ENCODE results near the gene PRUNE2. TPM values are rescaled to one million over a fixed set of nuclear protein-coding genes. Genes with fewer than 3 reads are reported as not detected.
A peak's percentile ranks its signal among the peaks of the same experiment; 100 is the strongest.

The PRUNE2 gene
- total RNA-seq, 2 experiments from 2014 or later: 0.83 to 1.0 TPM

- no peak overlapping the region for H3K4me3 Mint-ChIP-seq
- H3K27me3 Mint-ChIP-seq: peaks cover 37% of the 10 kb centered on the region
- ChIA-PET POLR2A (no interaction called here), CTCF (interaction anchor here (0.6 to 1.6 kb wide), 5 partner anchors 9 to 254 kb away, joined by 3 to 8 read pairs (median 3); no protein-coding TSS in a partner anchor)
- H3K9me3 Mint-ChIP-seq: no peaks in the 10 kb centered on the region
- no peak overlapping the region for H3K27ac Mint-ChIP-seq
- no peaks in the 10 kb centered on the region for H3K36me3 Mint-ChIP-seq (ENCODE audit: low read depth)
- H3K4me1 Mint-ChIP-seq: peaks cover 6% of the 10 kb centered on the region
- no peak for DNase-seq
Measured at GRCh38 chr9:76700916-76701315, 205.0 kb downstream of the PRUNE2 start.

GRCh38 chr9:76699971-76700370 lies 205.9 kb downstream of the PRUNE2 start:
- no peak overlapping the region for H3K27ac Mint-ChIP-seq
- H3K9me3 Mint-ChIP-seq: no peaks in the 10 kb centered on the region
- no peaks in the 10 kb centered on the region for H3K36me3 Mint-ChIP-seq (ENCODE audit: low read depth)
- H3K4me3 Mint-ChIP-seq: no peak overlapping the region
- peaks cover 5% of the 10 kb centered on the region for H3K4me1 Mint-ChIP-seq
- peaks cover 40% of the 10 kb centered on the region for H3K27me3 Mint-ChIP-seq
- CTCF ChIA-PET: interaction anchor here (1.6 kb wide), 1 partner anchor 42 kb away, joined by 3 read pairs; no protein-coding TSS in a partner anchor
- POLR2A ChIA-PET: no interaction called here
- no peak for DNase-seq

DNA sequence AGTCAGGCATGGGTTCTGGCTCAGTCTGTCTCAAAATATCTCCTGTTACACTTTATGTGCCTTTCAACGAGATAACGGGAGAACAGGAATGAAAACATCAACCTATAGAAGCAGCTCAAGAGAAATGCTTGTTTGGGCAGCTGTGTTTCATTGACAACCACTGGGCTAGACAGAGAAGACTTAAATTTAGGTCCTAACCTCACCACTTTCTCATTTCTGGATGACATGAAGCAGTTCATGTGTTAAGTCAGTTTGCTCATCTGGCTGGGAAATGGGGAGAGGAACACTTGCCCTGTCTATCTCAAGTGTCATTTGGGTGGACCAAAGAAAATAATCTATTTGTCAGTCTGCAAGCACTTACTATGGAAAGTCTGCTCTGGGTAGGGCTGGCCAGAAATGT lies 208.4 kb downstream of the PRUNE2 start:
- Mint-ChIP-seq H3K4me3 (no peak overlapping the region), H3K27me3 (peaks cover 34% of the 10 kb centered on the region), H3K9me3 (no peaks in the 10 kb centered on the region), H3K27ac (no peak overlapping the region), H3K36me3 (ENCODE audit: low read depth) (no peaks in the 10 kb centered on the region), H3K4me1 (no peaks in the 10 kb centered on the region)
- DNase-seq: no peak
- CTCF ChIA-PET: no interaction called here
- POLR2A ChIA-PET: no interaction called here

DNA sequence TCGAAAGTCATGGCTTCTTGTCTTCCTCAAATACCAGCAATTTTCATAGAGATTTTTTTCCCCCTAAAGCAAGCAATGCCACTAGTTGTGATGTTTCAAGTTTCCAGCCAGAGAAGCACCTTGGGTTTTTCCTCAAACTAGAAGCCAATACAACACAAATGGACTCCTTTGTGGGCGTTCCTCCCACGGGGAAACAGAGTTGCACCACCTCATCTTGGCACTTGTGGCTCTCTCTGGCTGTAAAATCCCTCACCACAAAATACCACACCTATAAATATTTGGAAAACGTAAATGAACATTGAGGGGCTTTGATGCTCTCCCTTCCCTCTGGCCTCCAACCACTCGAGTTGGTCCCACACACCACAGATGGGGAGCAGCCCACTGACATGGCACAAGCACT lies 208.8 kb downstream of the PRUNE2 start:
- CTCF ChIA-PET: no interaction called here
- H3K9me3 Mint-ChIP-seq: no peaks in the 10 kb centered on the region
- H3K27ac Mint-ChIP-seq: no peak overlapping the region
- no peak overlapping the region for H3K4me3 Mint-ChIP-seq
- H3K36me3 Mint-ChIP-seq (ENCODE audit: low read depth): no peaks in the 10 kb centered on the region
- peaks cover 33% of the 10 kb centered on the region for H3K27me3 Mint-ChIP-seq
- H3K4me1 Mint-ChIP-seq: peaks cover 2% of the 10 kb centered on the region
- POLR2A ChIA-PET: no interaction called here
- DNase-seq: no peak

GRCh38 chr9:76693912-76694311 lies 212.0 kb downstream of the PRUNE2 start:
- Mint-ChIP-seq H3K4me3 (no peak overlapping the region), H3K27ac (no peak overlapping the region), H3K4me1 (peaks cover 8% of the 10 kb centered on the region), H3K27me3 (peaks cover 41% of the 10 kb centered on the region), H3K36me3 (ENCODE audit: low read depth) (no peaks in the 10 kb centered on the region), H3K9me3 (no peaks in the 10 kb centered on the region)
- ChIA-PET CTCF (no interaction called here), POLR2A (no interaction called here)
- no peak for DNase-seq

DNA sequence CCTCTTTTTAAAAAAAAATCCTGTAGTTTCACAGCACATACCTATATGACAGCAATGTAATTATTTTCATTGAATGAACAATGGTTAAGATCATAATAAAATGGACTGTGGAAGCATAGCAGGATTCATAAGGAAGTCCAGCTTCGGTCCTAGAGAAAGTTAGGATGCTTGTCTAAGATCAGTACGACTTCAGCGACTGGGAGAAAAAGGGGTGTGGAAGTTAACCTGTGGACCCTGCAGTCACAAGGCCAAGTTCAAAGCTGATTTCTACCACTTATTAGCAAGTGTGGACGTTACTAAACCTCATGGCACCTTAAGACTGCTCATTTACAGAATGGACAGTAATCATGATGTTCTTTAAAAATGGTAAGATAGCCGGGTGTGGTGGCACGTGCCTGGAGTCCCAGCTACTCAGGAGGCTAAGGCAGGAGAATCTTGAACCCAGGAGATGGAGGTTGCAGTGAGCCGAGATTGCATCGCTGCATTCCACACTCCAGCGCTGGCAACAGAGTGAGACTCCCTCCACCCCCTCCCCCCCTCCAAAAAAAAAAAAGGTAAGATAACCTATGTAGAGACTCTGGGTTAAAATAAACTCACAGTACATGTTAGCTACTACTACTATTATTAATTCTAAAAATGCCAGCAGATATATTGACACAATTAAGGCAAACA lies 213.3 kb downstream of the PRUNE2 start:
- Mint-ChIP-seq H3K4me3 (no peak overlapping the region), H3K9me3 (no peaks in the 10 kb centered on the region), H3K27ac (no peak overlapping the region), H3K4me1 (peaks cover 19% of the 10 kb centered on the region), H3K27me3 (peaks cover 40% of the 10 kb centered on the region), H3K36me3 (ENCODE audit: low read depth) (no peaks in the 10 kb centered on the region)
- ChIA-PET POLR2A (no interaction called here), CTCF (interaction anchor here (1.4 to 1.9 kb wide), 2 partner anchors 11 to 12 kb away, joined by 5 read pairs; no protein-coding TSS in a partner anchor)
- no peak for DNase-seq

DNA sequence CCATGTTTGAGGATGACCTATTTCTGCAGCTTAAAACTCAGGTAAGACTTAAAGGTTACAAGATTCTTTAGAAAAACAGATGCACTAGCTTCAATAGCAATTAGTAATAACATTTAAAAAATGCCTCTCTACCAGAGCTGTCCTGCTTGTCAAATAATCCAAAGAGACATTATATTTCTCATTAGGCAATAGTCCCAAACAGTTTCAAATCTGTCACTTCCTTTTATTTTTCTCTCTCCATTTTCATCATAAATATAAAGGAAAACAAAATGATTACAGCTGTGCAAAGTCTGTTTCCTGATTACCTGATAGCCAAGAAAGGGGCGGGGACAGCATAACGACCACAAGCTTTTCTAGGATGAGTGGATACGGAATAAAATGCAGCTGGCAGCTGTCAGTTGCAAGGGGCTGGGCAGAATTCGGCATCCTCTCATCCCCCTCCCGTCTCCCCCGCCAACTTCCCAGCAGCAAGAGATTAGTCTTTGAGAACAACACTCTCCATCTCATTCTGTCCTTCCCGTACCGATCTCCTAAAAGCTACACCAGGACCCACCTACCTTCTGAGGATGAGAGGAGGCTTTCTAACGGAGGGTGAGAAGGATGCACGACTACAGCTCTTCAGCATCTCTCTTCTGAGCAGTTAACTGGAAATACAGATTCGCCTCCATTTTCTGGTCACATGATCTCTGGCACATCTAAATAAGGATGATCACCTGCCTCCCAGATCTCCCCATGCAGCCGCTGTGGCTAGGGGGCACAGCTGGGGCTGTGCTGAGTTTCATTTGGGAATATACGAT lies 214.2 kb downstream of the PRUNE2 start:
- peaks cover 21% of the 10 kb centered on the region for H3K4me1 Mint-ChIP-seq
- DNase-seq: no peak
- H3K27me3 Mint-ChIP-seq: peaks cover 36% of the 10 kb centered on the region
- ChIA-PET POLR2A (no interaction called here), CTCF (interaction anchor here (0.7 to 1.9 kb wide), 4 partner anchors 9 to 29 kb away, joined by 3 to 5 read pairs (median 4); no protein-coding TSS in a partner anchor)
- H3K27ac Mint-ChIP-seq: no peak overlapping the region
- H3K36me3 Mint-ChIP-seq (ENCODE audit: low read depth): no peaks in the 10 kb centered on the region
- peak overlapping the region; percentile 63 for H3K4me3 Mint-ChIP-seq
- no peaks in the 10 kb centered on the region for H3K9me3 Mint-ChIP-seq

DNA sequence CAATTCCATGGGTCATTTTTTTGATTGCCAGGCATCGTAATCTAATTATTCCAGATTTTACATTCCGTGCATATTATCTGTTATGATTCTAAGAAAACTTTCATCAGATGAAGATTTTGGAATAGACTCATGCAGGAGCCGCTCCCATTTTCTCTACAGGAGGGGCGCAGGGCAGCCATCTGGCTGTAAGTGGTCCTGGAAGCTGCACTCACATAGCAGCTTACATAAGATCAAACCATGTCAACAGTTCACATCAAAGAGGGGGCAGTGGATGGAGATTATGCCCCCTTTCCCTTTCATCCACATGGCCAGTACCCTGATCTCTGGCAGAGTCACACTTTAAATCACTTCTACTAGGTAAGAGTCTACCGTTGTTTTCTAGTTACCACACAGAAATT lies 214.9 kb downstream of the PRUNE2 start:
- H3K4me3 Mint-ChIP-seq: no peak overlapping the region
- POLR2A ChIA-PET: no interaction called here
- DNase-seq: no peak
- H3K9me3 Mint-ChIP-seq: no peaks in the 10 kb centered on the region
- H3K36me3 Mint-ChIP-seq (ENCODE audit: low read depth): no peaks in the 10 kb centered on the region
- H3K27me3 Mint-ChIP-seq: peaks cover 33% of the 10 kb centered on the region
- peaks cover 21% of the 10 kb centered on the region for H3K4me1 Mint-ChIP-seq
- no peak overlapping the region for H3K27ac Mint-ChIP-seq
- CTCF ChIA-PET: interaction anchor here (0.9 to 1.9 kb wide), 2 partner anchors 9 to 28 kb away, joined by 3 to 5 read pairs; no protein-coding TSS in a partner anchor

DNA sequence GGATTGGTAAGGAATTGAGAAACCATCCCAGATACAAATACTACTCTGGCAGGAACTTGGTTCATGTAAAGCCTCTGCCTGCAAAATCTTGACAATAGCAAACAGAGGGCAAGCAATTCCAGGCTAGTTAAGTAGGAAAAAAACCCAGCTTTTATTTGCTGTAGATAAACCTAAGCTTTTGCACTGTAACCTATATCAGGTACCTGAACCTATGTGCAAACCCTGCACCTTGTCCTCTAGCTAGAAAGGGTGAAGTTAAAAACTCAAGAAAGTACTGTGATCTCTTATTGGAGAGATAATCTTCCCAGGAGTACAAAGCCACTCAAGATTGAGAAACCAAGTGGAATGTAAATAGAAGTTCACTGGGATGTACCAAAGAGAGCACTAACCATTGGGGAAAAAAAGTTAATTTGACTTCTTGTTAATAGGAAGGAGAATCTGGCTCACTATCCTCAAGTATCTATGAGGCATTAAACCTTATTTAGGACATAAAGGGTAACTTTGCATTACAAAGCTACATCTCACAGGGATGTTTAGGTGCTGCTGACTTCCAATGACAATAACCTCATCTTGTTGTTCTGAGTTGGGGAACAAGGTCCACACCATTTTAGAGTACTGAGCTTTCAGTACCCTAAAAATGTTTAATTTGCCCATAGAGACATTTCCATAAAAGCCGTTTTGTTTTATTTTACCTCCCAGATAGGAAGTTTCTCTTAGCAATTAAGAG lies 215.5 kb downstream of the PRUNE2 start:
- H3K4me1 Mint-ChIP-seq: peaks cover 21% of the 10 kb centered on the region
- no peak overlapping the region for H3K4me3 Mint-ChIP-seq
- POLR2A ChIA-PET: interaction anchor here (1.2 kb wide), 1 partner anchor 296 kb away, joined by 3 read pairs; no protein-coding TSS in a partner anchor
- DNase-seq: no peak
- no peaks in the 10 kb centered on the region for H3K36me3 Mint-ChIP-seq (ENCODE audit: low read depth)
- H3K27me3 Mint-ChIP-seq: peaks cover 32% of the 10 kb centered on the region
- CTCF ChIA-PET: interaction anchor here (1.9 kb wide), 1 partner anchor 13 kb away, joined by 5 read pairs; no protein-coding TSS in a partner anchor
- no peaks in the 10 kb centered on the region for H3K9me3 Mint-ChIP-seq
- H3K27ac Mint-ChIP-seq: no peak overlapping the region

DNA sequence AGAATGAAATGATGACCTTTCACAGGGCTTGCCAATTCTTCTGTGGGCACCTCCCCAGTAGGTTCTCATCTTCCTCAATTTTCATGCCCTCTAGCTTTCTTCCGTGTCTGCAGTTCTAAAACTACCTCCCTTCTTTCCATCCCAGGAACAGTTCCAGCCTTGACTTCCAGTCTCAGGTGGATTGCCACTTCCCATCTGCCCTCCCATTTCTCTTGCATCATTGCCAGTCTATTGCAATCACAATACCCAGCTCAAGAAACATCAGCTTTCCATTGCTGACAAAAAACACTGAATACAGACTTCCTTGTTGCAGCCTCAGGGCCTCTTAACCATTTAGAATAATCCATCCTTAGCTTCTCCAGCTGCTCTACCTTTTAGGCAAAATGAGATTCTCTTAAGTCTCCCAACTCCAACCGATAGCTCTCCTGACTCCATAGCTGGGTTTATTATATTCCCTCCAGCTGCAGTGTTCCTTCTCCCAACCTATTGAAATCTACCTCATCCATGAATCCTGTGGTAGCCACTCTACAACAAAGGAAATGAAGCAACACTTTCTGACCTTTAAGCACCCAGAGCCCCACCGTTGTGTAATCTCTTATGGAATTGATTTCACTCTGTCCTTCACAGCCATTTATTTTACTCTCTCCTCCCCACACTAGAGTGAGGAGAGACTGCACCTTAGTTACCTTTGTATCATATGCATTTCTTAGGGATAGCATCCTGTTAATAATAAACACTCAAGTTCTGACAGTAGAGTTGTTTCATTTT lies 217.3 kb downstream of the PRUNE2 start:
- Mint-ChIP-seq H3K27ac (no peak overlapping the region), H3K4me3 (no peak overlapping the region), H3K27me3 (peaks cover 28% of the 10 kb centered on the region), H3K4me1 (peaks cover 21% of the 10 kb centered on the region), H3K36me3 (ENCODE audit: low read depth) (no peaks in the 10 kb centered on the region), H3K9me3 (no peaks in the 10 kb centered on the region)
- no peak for DNase-seq
- CTCF ChIA-PET: interaction anchor here (1.9 kb wide), 1 partner anchor 15 kb away, joined by 5 read pairs; no protein-coding TSS in a partner anchor
- POLR2A ChIA-PET: no interaction called here

- peaks cover 28% of the 10 kb centered on the region for H3K27me3 Mint-ChIP-seq
- ChIA-PET CTCF (no interaction called here), POLR2A (no interaction called here)
- H3K4me3 Mint-ChIP-seq: no peak overlapping the region
- H3K4me1 Mint-ChIP-seq: peaks cover 21% of the 10 kb centered on the region
- no peaks in the 10 kb centered on the region for H3K36me3 Mint-ChIP-seq (ENCODE audit: low read depth)
- no peak for DNase-seq
- no peaks in the 10 kb centered on the region for H3K9me3 Mint-ChIP-seq
- H3K27ac Mint-ChIP-seq: no peak overlapping the region
Measured at GRCh38 chr9:76687861-76688391, 218.0 kb downstream of the PRUNE2 start.

DNA sequence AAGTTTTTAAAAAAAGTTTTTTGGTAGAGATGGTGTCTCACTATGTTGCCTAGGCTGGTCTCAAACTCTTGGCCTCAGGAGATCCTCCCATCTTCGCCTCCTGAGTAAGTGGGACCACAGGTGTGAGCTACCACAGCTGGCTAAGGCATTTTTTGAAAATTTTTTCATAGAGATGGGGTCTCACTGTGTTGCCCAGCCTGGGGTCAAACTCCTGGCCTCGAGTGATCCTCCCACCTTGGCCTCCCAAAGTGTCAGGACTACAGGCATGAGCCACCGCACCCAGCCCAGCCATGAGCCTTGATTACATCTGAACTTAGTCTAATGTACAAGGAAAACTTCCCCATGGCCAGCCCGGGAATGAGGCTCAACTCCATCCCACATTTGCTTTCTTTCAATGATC lies 219.2 kb downstream of the PRUNE2 start:
- Mint-ChIP-seq H3K36me3 (ENCODE audit: low read depth) (no peaks in the 10 kb centered on the region), H3K4me3 (no peak overlapping the region), H3K27ac (no peak overlapping the region), H3K9me3 (no peaks in the 10 kb centered on the region), H3K4me1 (peaks cover 16% of the 10 kb centered on the region), H3K27me3 (peaks cover 25% of the 10 kb centered on the region)
- ChIA-PET CTCF (no interaction called here), POLR2A (no interaction called here)
- DNase-seq: no peak

Measured in activated CD4-positive, alpha-beta memory T cell treated with anti-CD3 and anti-CD28 coated beads, Interleukin-2, amount 10 ng/mL, durations not matched to agents 7 days and 5 days (primary cell).